ENCODE data around the gene PPIB.

PPIB gene

GRCh38 chr15:64157599-64158125 is 5.2 kb downstream of the PPIB start:
- DNase-seq, result no peak

DNA sequence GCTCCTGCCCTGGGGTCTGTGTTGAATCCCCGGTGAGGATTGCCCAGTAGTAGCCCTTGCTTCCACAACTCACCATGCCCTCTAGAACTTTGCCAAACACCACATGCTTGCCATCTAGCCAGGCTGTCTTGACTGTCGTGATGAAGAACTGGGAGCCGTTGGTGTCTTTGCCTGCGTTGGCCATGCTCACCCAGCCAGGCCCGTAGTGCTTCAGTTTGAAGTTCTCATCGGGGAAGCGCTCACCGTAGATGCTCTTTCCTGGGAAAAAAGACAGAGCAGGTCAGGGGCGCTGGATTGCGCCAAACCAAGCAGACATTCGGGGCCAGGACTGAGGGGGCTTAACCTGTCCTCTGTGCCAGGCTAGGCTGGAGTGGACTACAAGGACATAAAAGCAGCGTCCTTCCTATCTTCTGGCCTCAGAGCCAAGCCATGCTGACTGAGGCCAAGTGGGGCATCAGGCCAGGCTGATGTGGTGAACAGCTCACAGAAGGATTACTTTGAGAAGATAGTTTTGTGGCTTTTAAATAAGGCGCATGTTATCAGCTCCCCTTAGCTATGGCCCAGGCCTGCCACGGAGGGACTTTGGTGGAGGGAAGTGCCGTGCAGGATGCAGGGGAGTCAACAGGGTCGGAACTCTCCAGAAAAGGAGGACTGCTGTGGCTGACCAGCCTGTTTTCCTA is 6.0 kb downstream of the PPIB start:
- DNase-seq, result no peak

DNA sequence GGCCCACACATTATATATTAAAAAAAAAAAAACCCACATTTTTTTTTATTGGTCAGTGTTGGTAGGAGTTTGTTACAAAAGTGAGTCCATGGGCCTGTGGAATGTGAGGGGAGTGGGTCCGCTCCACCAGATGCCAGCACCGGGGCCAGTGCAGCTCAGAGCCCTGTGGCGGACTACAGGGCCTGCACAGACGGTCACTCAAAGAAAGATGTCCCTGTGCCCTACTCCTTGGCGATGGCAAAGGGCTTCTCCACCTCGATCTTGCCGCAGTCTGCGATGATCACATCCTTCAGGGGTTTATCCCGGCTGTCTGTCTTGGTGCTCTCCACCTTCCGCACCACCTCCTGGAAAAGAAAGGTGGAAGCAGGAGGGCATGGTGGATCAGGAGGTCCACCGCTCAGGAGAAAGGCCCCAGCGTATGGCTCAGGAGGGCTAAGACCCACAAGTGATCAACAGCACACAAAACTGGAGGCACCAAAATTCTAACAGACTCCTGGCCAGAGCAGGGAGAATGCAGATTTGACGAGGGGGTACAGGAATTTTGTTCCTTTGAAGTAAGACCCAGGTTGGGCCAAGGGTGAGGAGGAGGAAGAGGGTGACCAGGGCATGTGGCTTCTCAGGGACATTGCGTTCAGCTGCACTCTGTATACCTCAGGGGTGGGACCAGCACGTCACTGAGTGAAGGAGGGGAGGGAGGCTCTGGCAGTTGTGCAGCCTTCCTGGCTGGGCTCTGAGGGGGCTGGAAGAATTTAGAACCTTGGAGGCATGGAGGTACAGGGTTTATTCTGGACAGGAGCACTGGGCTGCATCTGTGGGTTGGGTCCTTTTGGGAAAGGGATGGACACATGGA is 6.8 kb downstream of the PPIB start:
- no peak for DNase-seq

- peak; percentile 31 for DNase-seq
Measured at GRCh38 chr15:64153480-64154367, 9.1 kb downstream of the PPIB start.

GRCh38 chr15:64152507-64153387 is 10.1 kb downstream of the PPIB start:
- DNase-seq, result no peak

- DNase-seq, result no peak
Measured at GRCh38 chr15:64151727-64152506, 10.9 kb downstream of the PPIB start, which contains the start of gene SNX22. TSS of gene SNX22 (plus strand) at chr15:64151731. CDS start at chr15:64151776, 45 bp downstream.

DNA sequence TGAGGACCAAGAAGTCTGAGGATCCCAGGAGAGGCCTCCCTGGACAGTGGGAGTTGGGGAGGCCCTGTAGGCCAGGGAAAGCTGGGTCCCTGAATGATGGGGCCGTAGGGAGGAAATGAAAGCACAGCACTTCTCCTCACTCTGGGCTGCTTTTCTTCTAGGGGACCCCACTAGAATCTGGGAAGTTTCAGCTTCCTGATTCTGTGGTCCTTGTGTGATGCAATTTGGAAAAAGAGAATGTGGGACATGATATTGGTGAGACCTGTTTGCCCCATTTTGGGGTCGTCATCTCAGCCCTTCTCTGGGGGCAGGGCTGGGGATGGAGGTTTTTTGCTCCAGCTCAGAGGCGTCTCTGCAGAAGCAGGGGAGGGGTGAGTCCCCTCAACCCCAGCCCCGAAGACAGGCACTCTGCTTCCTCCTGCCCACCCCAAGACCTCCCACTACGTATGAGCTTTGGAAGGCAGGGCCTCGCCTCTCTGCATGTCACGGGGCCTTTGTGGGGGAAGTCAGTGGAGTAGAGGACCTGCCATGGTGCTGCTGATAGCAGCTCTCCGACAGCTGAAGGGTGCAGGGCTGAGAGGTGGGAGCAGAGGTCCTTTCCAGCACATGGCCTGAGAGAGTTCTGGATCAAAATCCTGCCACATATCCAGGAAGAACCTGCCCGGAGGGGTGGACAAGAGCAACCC is 12.8 kb downstream of the PPIB start:
- no peak for DNase-seq

DNA sequence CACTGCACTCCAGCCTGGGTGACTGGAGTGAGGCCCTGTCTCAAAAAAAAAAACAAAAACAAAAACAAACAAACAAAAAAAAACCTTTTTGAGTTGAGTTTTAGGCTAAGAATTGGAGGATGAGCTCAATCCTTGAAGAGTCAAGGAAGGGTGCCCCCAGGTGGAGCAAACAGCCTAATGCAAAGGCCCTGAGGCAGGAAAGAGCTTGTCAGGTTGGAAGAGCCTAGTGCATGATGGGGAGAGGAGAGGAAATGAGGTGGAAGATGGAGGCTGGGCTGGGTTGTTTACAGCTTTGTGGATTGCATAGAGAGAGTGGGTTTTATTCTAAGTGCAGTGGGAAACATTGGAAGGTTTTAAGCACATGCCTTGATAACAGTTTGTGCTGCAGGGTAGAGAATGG is 13.4 kb downstream of the PPIB start:
- DNase-seq, result no peak

DNA sequence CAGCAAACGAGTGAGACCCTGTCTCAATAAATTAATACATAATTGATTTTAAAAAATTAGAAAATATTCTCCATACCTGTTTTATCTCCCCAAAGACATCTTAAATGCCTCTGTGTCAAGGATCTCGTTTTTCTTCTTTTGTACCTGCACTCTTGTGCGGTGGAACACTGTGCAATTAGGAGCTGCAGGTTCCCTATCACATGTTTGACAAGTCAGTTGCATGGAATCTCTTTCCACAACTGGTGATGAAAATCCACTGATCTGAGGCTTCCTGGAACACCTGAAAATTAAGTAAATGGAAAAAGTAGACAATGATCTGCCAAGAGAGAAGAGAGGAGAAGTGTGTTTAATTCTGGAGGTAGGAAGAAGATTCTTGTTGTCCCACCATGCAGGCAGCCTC is 14.2 kb downstream of the PPIB start:
- no peak for DNase-seq

DNA sequence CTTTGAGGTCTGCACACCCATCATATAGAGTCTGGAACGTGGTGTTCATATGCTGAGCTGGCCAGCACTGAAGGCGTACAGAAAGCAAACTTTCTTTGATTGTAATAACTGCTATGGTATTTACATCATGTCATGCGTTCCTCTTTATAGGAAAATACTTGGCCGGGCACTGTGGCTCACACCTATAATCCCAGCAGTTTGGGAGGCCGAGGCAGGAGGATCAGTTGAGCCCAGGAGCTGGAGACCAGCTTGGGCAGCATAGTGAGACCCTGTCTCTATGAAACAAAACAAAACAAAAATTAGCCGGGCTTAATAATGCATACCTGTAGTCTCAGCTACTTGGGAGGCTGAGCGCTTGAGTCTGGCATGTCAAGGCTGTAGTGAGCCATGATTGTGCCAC is 14.7 kb downstream of the PPIB start:
- DNase-seq, result no peak

DNA sequence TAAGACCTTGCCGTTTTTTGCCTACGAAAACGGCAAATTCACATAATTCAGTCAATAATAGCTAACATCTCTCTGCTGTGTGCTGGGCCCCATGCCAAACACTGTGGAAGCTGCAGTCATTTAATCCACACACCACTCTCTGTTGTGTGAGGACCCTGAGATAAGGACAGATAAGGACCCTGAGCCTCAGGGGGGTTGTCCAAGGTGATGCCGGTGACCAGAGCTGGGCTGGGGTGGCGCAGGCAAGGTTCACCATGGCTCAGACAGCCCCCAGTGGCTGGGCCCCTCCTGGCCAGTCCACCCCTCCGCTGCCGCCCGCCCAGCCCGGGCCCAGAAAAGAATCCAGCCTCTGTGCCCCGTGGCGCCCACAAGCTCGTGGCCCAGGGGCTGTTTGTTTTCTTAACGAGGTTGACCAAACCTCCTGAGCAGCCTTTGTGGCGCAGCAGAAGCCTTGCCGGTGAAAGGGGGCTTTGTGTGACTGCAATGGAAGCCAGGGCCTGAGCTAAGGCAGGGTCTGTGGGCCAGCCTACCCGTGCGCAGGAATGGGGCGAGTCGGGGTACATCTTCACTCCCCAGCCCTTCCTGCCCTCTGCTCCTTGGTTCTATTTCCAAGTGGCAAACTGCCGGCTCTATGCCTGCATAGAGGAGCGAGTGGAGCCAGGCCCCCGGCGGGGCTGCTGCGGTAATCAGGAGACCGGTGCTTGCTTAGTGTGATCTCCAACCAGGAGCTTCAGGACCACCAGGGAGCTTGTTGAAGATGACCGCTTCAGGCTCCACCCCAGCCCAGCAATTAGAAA is 15.7 kb downstream of the PPIB start:
- no peak for DNase-seq

DNA sequence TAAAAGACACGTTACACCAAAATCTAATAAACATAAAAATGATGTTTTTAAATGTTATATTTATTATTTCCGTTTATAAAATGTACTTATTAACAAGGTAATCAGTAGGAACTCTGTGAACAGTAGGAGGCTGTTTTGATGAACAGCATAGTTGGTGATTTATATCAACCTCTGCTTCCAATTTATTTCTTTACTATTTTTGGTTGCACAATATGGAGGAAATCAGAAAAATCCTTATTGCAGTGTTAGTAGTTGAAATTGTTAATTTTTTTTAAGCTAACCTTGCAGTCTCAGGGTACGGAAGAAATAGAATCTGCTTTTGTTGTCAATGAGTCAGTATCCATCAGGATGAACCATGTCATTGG is 16.3 kb downstream of the PPIB start:
- no peak for DNase-seq

DNA sequence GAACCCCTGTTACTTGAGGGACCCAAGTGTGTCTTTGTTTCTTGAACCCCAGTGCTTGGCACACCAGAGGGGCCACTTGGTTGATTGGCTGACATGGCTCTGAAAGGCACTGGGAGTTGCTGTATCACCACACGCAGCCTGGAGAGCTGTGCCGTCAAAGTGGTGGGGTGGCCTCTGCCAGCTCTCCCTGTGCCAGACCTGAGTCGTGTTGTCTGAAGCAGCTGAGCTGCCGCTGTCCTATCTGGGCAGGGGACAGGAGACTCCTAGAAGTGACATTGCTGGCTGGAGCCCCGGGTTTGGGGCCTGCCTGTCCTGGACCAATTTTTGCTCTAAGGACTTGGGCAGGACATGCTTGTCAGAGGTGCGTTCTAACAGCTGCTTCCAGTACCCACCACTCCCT is 16.8 kb downstream of the PPIB start:
- no peak for DNase-seq

DNA sequence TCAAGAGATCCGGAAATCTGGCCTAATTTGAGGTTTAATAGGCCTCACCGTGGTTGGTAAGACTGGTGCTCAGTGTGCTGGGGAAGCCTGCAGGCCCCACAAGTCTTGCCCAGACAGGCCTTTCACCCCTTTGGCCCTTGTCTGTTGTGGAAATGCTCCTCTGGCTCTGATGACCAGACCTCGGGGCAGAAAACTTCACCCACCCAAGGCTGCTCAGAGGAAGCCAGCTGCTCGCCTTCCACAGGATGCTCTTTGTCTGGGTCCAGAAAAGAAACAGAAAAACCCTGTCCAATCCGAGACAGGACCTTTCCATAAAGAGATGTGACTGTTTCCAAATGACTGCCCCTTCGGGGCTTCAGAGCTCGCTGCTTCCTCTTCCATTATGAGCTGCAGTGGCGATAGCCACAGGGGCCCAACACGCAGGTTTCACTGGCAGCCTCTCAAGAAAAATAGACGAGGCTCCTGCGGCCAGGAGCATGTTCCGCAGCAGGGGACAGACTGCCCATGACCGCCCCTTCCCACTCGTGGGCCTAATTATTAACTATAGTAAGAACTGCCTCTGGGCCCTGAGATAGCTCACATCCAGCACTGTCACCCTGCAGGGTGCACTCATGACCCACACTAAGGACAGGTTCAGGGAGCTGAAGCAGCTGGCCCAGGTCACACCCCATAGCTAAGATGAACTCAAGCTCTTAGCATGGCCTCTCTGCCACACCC is 18.1 kb downstream of the PPIB start:
- no peak for DNase-seq

DNA sequence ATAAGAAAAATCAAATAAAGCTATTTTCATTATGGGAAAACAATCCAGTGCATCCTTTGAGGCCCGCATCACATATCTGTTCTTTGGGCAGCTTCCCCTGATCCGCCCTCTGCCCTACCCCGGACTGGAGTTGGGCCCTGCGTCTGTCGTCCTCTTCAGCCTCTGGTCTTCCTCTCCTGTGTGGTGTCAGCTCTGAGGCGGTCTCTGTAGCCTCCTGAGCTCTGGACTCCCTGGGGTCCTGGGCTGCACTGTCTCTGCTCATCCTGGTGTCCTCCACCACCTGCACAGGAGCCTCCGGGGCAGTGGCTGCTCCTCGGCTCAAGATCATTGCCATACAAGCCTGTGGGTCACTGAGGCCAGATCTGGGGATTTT is 18.6 kb downstream of the PPIB start:
- no peak for DNase-seq

DNA sequence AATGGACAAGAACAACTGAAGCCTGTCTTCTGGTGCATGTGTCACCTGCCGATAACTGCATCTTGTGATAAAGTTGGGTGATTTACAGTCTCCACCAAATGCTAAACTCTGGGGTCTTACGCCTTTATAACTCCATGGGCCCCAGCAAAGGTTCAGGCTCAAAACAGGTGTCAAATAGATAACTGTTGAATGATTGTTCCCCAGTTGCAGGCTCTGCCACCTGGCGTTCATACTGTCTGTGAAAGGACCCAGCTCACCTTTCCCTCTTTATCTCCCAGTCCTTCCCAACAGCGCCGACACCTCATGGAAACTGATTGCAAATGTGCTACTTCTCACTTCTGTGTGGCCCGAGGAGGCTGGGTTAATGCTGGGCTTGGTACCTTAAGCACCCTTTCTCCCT is 19.5 kb downstream of the PPIB start:
- no peak for DNase-seq

DNA sequence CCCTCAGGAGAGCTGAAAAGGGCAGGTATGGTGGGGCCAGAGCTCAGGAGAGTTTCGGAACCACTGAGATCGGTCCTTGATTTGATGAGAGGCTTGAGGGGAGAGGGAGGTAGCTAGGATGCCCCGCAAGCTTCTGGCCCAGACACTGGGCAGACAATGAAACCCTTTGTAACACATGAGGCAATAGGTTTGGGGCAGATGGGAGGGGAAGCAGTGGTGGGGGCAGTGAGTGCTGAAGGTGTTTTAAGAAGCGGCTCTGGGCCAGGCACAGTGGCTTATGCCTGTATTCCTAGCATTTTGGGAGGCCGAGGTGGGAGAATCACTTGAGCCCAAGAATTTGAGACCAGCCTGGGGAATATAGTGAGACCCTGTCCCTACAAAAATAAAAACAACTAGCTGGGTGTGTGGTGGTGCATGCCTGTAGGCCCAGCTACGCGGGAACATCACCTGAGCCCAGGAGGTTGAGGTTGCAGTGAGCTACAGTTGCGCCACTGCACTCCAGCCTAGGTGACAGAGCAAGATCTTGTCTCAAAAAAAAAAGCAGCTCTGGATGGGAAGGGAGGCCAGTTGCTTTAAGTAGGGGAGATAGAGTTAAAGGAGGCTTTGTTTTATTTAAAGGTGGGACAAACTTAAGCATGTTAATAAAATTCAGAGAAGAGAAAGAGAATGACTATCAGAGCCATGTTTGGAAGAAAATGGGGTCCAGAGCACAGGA is 20.9 kb downstream of the PPIB start:
- DNase-seq, result no peak

DNA sequence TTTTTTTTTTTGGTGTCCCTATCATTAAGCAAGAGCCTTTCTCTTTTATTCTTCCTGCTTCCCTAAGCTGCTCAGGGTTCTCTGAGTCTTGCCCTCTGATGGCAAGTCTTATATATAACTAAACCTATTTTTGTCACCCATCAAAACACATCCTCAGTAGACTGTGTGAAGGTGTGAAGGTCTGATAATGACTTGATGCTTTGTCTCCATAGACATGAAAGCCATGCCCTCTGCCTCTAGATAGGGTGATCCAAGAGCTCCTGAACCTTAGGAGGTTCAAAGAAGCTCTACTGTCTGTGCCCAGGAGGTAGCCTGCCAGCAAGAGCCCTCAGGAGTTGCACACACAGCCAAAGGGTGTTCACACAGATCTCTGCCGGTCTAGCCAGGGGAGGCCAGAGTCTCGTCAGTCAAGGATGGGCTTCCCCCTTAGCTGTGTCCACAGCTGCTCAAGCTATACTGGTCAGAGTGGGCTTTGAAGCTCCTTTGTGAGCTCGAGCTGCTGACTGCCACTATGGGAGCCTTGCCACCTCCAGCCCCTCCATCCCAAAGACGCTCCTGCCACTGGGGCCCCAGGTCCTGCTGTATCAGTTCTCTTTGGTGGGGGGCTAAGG is 24.4 kb downstream of the PPIB start:
- no peak for DNase-seq
